Mesodermal cell (in vitro differentiated cells): ENCODE data around the gene SOX6.

Experiments
- H3K27ac ChIP-seq: 2 replicates; pipeline ENCODE4 v1.7.0; 2013; ENCODE audit warnings: mild to moderate bottlenecking, low read depth, low read length, moderate library complexity; ENCODE audit not compliant: severe bottlenecking
- H3K36me3 ChIP-seq: 2 replicates; pipeline ENCODE4 v1.7.1; 2013; ENCODE audit warnings: mild to moderate bottlenecking, low read length, moderate library complexity; ENCODE audit not compliant: control insufficient read depth, insufficient read depth
- H3K4me1 ChIP-seq: one replicate; pipeline ENCODE4 v1.7.1; 2013; ENCODE audit warnings: mild to moderate bottlenecking, low read length; ENCODE audit not compliant: insufficient read depth, control insufficient read depth, poor library complexity, severe bottlenecking
- H3K4me3 ChIP-seq: 2 replicates; pipeline ENCODE4 v1.7.0; 2013; ENCODE audit warnings: low read length, control low read depth, mild to moderate bottlenecking; ENCODE audit not compliant: insufficient read depth, poor library complexity, severe bottlenecking; ENCODE audit errors: extremely low read depth
- H3K9me3 ChIP-seq: 2 replicates; pipeline ENCODE4 v1.7.1; 2013; ENCODE audit warnings: mild to moderate bottlenecking, low read length, moderate library complexity; ENCODE audit not compliant: control insufficient read depth
- WGBS, 2 experiments: methylation state at CpG; one replicate each; pipeline ENCODE4 v1.1.5; 2013; ENCODE audit warnings: missing lambda C conversion rate in 2 of 2; ENCODE audit not compliant: insufficient coverage in 2 of 2; 5-methylcytosine and 5-hydroxymethylcytosine counted together

The SOX6 gene

GRCh38 chr11:16018931-16019330 is 337.4 kb downstream of the SOX6 start:
- H3K4me1 ChIP-seq, result peaks cover 3% of the 10 kb centered on the region
- H3K27ac ChIP-seq, result no peak overlapping the region
- H3K4me3 ChIP-seq, result no peak overlapping the region
- H3K36me3 ChIP-seq, result no peaks in the 10 kb centered on the region
- no peaks in the 10 kb centered on the region for H3K9me3 ChIP-seq
- 72 to 100% methylated on average over 2 of the region's 4 CpGs for WGBS, 2 experiments

GRCh38 chr11:16016468-16016829 is 339.9 kb downstream of the SOX6 start:
- WGBS, 2 experiments, result 80 to 89% methylated on average over 1 of the region's 2 CpGs

GRCh38 chr11:16015741-16016467 is 340.4 kb downstream of the SOX6 start:
- Histone ChIP-seq H3K4me3 (no peak overlapping the region), H3K27ac (no peak overlapping the region), H3K4me1 (peaks cover 12% of the 10 kb centered on the region), H3K36me3 (no peaks in the 10 kb centered on the region), H3K9me3 (no peaks in the 10 kb centered on the region)
- WGBS, 2 experiments, result 83% methylated on average over 1 of the region's 5 CpGs; no CpG with 5 or more reads in 1 of the 2 experiments

More at GRCh38 chr11:16016468-16016829, 339.9 kb downstream of the SOX6 start:
- peaks cover 12% of the 10 kb centered on the region for H3K4me1 ChIP-seq
- no peak overlapping the region for H3K27ac ChIP-seq
- no peaks in the 10 kb centered on the region for H3K9me3 ChIP-seq
- no peaks in the 10 kb centered on the region for H3K36me3 ChIP-seq
- H3K4me3 ChIP-seq, result no peak overlapping the region

GRCh38 chr11:16013649-16014275 is 342.6 kb downstream of the SOX6 start:
- 100% methylated on average over 2 to 3 of the region's 3 CpGs for WGBS, 2 experiments

GRCh38 chr11:16013242-16013641 is 343.1 kb downstream of the SOX6 start:
- H3K36me3 ChIP-seq, result no peaks in the 10 kb centered on the region
- peaks cover 12% of the 10 kb centered on the region for H3K4me1 ChIP-seq
- no peak overlapping the region for H3K27ac ChIP-seq
- 94% methylated on average over 2 of the region's 3 CpGs for WGBS, 2 experiments
- no peak overlapping the region for H3K4me3 ChIP-seq
- H3K9me3 ChIP-seq, result no peaks in the 10 kb centered on the region

More at GRCh38 chr11:16013649-16014275, 342.6 kb downstream of the SOX6 start:
- H3K4me1 ChIP-seq, result peaks cover 12% of the 10 kb centered on the region
- no peak overlapping the region for H3K27ac ChIP-seq
- H3K36me3 ChIP-seq, result no peaks in the 10 kb centered on the region
- H3K9me3 ChIP-seq, result no peaks in the 10 kb centered on the region
- no peak overlapping the region for H3K4me3 ChIP-seq

GRCh38 chr11:16012125-16012751 is 344.1 kb downstream of the SOX6 start:
- no peaks in the 10 kb centered on the region for H3K9me3 ChIP-seq
- WGBS, 2 experiments, result 81 to 92% methylated on average over 4 to 5 of the region's 6 CpGs
- peaks cover 12% of the 10 kb centered on the region for H3K4me1 ChIP-seq
- no peaks in the 10 kb centered on the region for H3K36me3 ChIP-seq
- H3K4me3 ChIP-seq, result no peak overlapping the region
- H3K27ac ChIP-seq, result no peak overlapping the region

- H3K9me3 ChIP-seq, result no peaks in the 10 kb centered on the region
- H3K27ac ChIP-seq, result no peak overlapping the region
- peaks cover 12% of the 10 kb centered on the region for H3K4me1 ChIP-seq
- H3K4me3 ChIP-seq, result no peak overlapping the region
- no peaks in the 10 kb centered on the region for H3K36me3 ChIP-seq
Measured at GRCh38 chr11:16011396-16011795, 344.9 kb downstream of the SOX6 start.

GRCh38 chr11:16009021-16009420 is 347.3 kb downstream of the SOX6 start:
- WGBS, 2 experiments, result no CpG with 5 or more reads among the region's 1 CpG
- peaks cover 10% of the 10 kb centered on the region for H3K4me1 ChIP-seq
- H3K9me3 ChIP-seq, result no peaks in the 10 kb centered on the region
- no peak overlapping the region for H3K27ac ChIP-seq
- H3K36me3 ChIP-seq, result no peaks in the 10 kb centered on the region
- no peak overlapping the region for H3K4me3 ChIP-seq

GRCh38 chr11:16007514-16007913 is 348.8 kb downstream of the SOX6 start:
- Histone ChIP-seq H3K9me3 (no peaks in the 10 kb centered on the region), H3K4me1 (no peaks in the 10 kb centered on the region), H3K4me3 (no peak overlapping the region), H3K27ac (no peak overlapping the region), H3K36me3 (no peaks in the 10 kb centered on the region)
- WGBS, 2 experiments, result 93 to 100% methylated on average over 1 to 2 of the region's 3 CpGs

GRCh38 chr11:16002942-16003341 is 353.4 kb downstream of the SOX6 start:
- 100% methylated on average over 1 of the region's 1 CpG; no CpG with 5 or more reads in 1 of the 2 experiments for WGBS, 2 experiments
- Histone ChIP-seq H3K36me3 (no peaks in the 10 kb centered on the region), H3K4me1 (peaks cover 5% of the 10 kb centered on the region), H3K27ac (no peak overlapping the region), H3K4me3 (no peak overlapping the region), H3K9me3 (no peaks in the 10 kb centered on the region)
